HG03575 (cell line): ENCODE data around the gene RIPOR2.

ENCODE experiments used
- ATAC-seq: cut with Tn5 transposase; IDR thresholded peaks from one replicate; pipeline ENCODE4 v1.9.1; 2021; ENCODE audit not compliant: unreplicated experiment, insufficient number of reproducible peaks, low FRiP score; ENCODE audit errors: extremely low read depth

RIPOR2 gene

GRCh38 chr6:24910331-24910960 is 25.3 kb downstream of the RIPOR2 start:
- ATAC-seq, result no peak

GRCh38 chr6:24909241-24910216 is 26.2 kb downstream of the RIPOR2 start:
- ATAC-seq, result no peak

- no peak for ATAC-seq
Observed at GRCh38 chr6:24908650-24909035, 27.1 kb downstream of the RIPOR2 start.

- no peak for ATAC-seq
Observed at GRCh38 chr6:24907919-24908649, 27.7 kb downstream of the RIPOR2 start.

GRCh38 chr6:24906314-24906713 is 29.4 kb downstream of the RIPOR2 start:
- no peak for ATAC-seq

GRCh38 chr6:24905483-24905882 is 30.3 kb downstream of the RIPOR2 start:
- ATAC-seq, result no peak

GRCh38 chr6:24903681-24904080 is 32.1 kb downstream of the RIPOR2 start:
- ATAC-seq, result no peak

- no peak for ATAC-seq
Observed at GRCh38 chr6:24902782-24903181, 33.0 kb downstream of the RIPOR2 start.

- ATAC-seq, result no peak
Observed at GRCh38 chr6:24901698-24902328, 33.9 kb downstream of the RIPOR2 start.

GRCh38 chr6:24900917-24901697 is 34.7 kb downstream of the RIPOR2 start:
- no peak for ATAC-seq

GRCh38 chr6:24899997-24900325 is 35.8 kb downstream of the RIPOR2 start:
- ATAC-seq, result no peak

GRCh38 chr6:24899136-24899996 is 36.4 kb downstream of the RIPOR2 start:
- ATAC-seq, result no peak

GRCh38 chr6:24898676-24899075 is 37.1 kb downstream of the RIPOR2 start:
- ATAC-seq, result no peak

- ATAC-seq, result no peak
Observed at GRCh38 chr6:24897186-24897585, 38.6 kb downstream of the RIPOR2 start.

GRCh38 chr6:24893342-24893850 is 42.4 kb downstream of the RIPOR2 start:
- ATAC-seq, result no peak

GRCh38 chr6:24891004-24891403 is 44.8 kb downstream of the RIPOR2 start:
- no peak for ATAC-seq

GRCh38 chr6:24890471-24890870 is 45.3 kb downstream of the RIPOR2 start:
- no peak for ATAC-seq
